Stimulated activated CD8-positive, alpha-beta memory T cell treated with anti-CD3 and anti-CD28 coated beads, Interleukin-15, amount 100 ng/mL, for 48 hours (primary cell): ENCODE results near the gene RASA3.

Experiments
- DNase-seq, 2 donors: peaks; one replicate each; pipeline ENCODE4 v3.0.0-alpha.2; 2020; ENCODE audit warnings: low read depth in 2 of 2

Gene RASA3

GRCh38 chr13:114035186-114035582 lies 97.2 kb downstream of the RASA3 start:
- DNase-seq = no peak

- no peak for DNase-seq
These were observed 97.9 kb downstream of the RASA3 start for GRCh38 chr13:114034481-114034891.

GRCh38 chr13:114033541-114034315 lies 98.7 kb downstream of the RASA3 start:
- DNase-seq = no peak

GRCh38 chr13:114032126-114032799 lies 100.2 kb downstream of the RASA3 start:
- DNase-seq = no peak

GRCh38 chr13:114031631-114032030 lies 100.8 kb downstream of the RASA3 start:
- DNase-seq = no peak

- no peak for DNase-seq
These were observed 101.5 kb downstream of the RASA3 start for GRCh38 chr13:114030666-114031610.

- no peak for DNase-seq
These were observed 102.4 kb downstream of the RASA3 start for GRCh38 chr13:114029866-114030625.

GRCh38 chr13:114027826-114028225 lies 104.6 kb downstream of the RASA3 start:
- DNase-seq = no peak

GRCh38 chr13:114027046-114027715 lies 105.2 kb downstream of the RASA3 start:
- DNase-seq = no peak

GRCh38 chr13:114026481-114026880 lies 105.9 kb downstream of the RASA3 start:
- no peak for DNase-seq

GRCh38 chr13:114025714-114026431 lies 106.5 kb downstream of the RASA3 start:
- DNase-seq = no peak

GRCh38 chr13:114025405-114025713 lies 107.1 kb downstream of the RASA3 start:
- DNase-seq = no peak

GRCh38 chr13:114024603-114025404 lies 107.6 kb downstream of the RASA3 start:
- no peak for DNase-seq

- no peak for DNase-seq
These were observed 108.5 kb downstream of the RASA3 start for GRCh38 chr13:114023716-114024602.

GRCh38 chr13:114022876-114023275 lies 109.5 kb downstream of the RASA3 start:
- no peak for DNase-seq

GRCh38 chr13:114022309-114022669 lies 110.1 kb downstream of the RASA3 start:
- no peak for DNase-seq

GRCh38 chr13:114021464-114022308 lies 110.7 kb downstream of the RASA3 start:
- DNase-seq = no peak
